Thyroid gland (tissue), 4 donors: Measurements from ENCODE around the gene CD55. TPM values are rescaled to one million over a fixed set of nuclear protein-coding genes. Genes with fewer than 3 reads are reported as not detected.
A peak's percentile ranks its signal among the peaks of the same experiment; 100 is the strongest.

ENCODE experiments used
- DNase-seq, 2 donors: peaks; one replicate each; pipeline ENCODE4 v3.0.0-alpha.2; 2019
- H3K27ac ChIP-seq, 3 donors: fragments of 200-600 bp; sonication (generic); 1 replicate in 2 of 3; 2 replicates in 1 of 3; pipeline ENCODE4 v1.5.1; 2016 to 2019; ENCODE audit warnings: mild to moderate bottlenecking in 1 of 3, moderate library complexity in 1 of 3
- H3K27me3 ChIP-seq: fragments of 200-600 bp; sonication (generic); one replicate; pipeline ENCODE4 v1.5.1; 2019
- H3K36me3 ChIP-seq, 2 donors: fragments of 200-600 bp; sonication (generic); one replicate each; pipeline ENCODE4 v1.5.1; 2016 to 2019
- H3K4me1 ChIP-seq, 2 donors: fragments of 200-600 bp; sonication (generic); one replicate each; pipeline ENCODE4 v1.5.1; 2017 to 2019
- H3K4me3 ChIP-seq, 3 donors: fragments of 200-600 bp; sonication (generic); replicated peaks in 1 of 3; 1 replicate in 2 of 3; 2 replicates in 1 of 3; pipeline ENCODE4 v1.5.1; 2016; ENCODE audit warnings: mild to moderate bottlenecking in 1 of 3
- H3K9me3 ChIP-seq: fragments of 200-600 bp; sonication (generic); one replicate; pipeline ENCODE4 v1.5.1; 2017
- CTCF ChIP-seq, 6 experiments: fragments of 200-600 bp in 3 of 6; fragments of 450-650 bp in 3 of 6; sonication (generic) in 3 of 6; IDR thresholded peaks; one replicate each; pipeline ENCODE4 v1.5.1; 2016 to 2019; ENCODE audit warnings: antibody characterized with exemption in 6 of 6, mild to moderate bottlenecking in 2 of 6, inconsistent platforms in 1 of 6, moderate library complexity in 1 of 6
- POLR2A ChIP-seq, 2 donors: fragments of 450-650 bp; IDR thresholded peaks; one replicate each; pipeline ENCODE4 v1.6.1; 2017; ENCODE audit warnings: antibody characterized with exemption in 2 of 2, mild to moderate bottlenecking in 2 of 2, moderate library complexity in 1 of 2
- WGBS, 2 donors: methylation state at CpG; one replicate each; pipeline ENCODE4 v1.1.5; 2017; 5-methylcytosine and 5-hydroxymethylcytosine counted together
- intact Hi-C: fragments of 100-400 bp; cut with DNase I; formaldehyde crosslinking; loops from one replicate; pipeline ENCODE4 v1.15.1; 2023
- total RNA-seq, 4 donors: library from RNA; depleted of rRNA; stranded (reverse); fragments of >200 nt; gene quantifications; one replicate each; pipeline ENCODE4 v1.2.3, GENCODE V29; 2016

CD55 gene
- total RNA-seq, 4 donors from 2014 or later, result 29.7 to 61.9 (median 43.3) TPM

- Histone ChIP-seq H3K36me3 (no peaks in the 10 kb centered on the region), H3K9me3 (no peaks in the 10 kb centered on the region), H3K27ac (peak overlapping the region in 2 of 3 donors; percentile 17 to 47), H3K4me3 (no peak overlapping the region), H3K27me3 (no peaks in the 10 kb centered on the region), H3K4me1 (peaks cover 0 to 4% of the 10 kb centered on the region in 2 donors)
- intact Hi-C loops, result no loop called here
- WGBS, 2 donors, result 60 to 61% methylated on average over 4 of the region's 4 CpGs
- no peak for TF ChIP-seq POLR2A (IDR thresholded peaks at IDR 0.05)
- no peak for TF ChIP-seq CTCF (IDR thresholded peaks at IDR 0.05)
- no peak for DNase-seq
Observed at GRCh38 chr1:207298636-207299398, 22.7 kb upstream of the CD55 start.

DNA sequence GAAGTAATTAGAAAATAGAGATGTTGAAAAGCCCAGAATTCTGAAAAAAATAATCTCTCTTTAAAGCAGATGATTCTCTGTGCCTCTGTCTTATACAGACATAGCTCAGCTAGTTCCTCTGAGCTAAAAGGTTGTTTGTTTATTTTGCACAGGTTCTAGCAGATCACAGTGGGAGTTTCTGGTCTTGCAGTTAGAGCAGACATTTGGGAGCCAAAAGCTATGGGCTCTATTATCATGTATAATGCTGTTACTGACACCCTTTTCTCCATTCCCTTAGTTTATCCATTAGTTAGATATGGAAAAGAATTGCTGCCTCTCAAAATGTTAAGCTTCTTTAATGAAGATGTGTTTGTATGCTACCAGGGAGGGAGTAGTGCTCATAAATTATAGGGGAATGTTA lies 20.5 kb upstream of the CD55 start:
- peaks cover 0 to 4% of the 10 kb centered on the region in 2 donors for H3K4me1 ChIP-seq
- no peak overlapping the region for H3K4me3 ChIP-seq
- no peak for DNase-seq
- H3K27me3 ChIP-seq, result no peaks in the 10 kb centered on the region
- TF ChIP-seq CTCF (IDR thresholded peaks at IDR 0.05), result no peak
- no peak for TF ChIP-seq POLR2A (IDR thresholded peaks at IDR 0.05)
- H3K9me3 ChIP-seq, result no peaks in the 10 kb centered on the region
- no peaks in the 10 kb centered on the region for H3K36me3 ChIP-seq
- intact Hi-C loops, result no loop called here
- H3K27ac ChIP-seq, result no peak overlapping the region

GRCh38 chr1:207302618-207303393 lies 18.7 kb upstream of the CD55 start:
- intact Hi-C loops, result no loop called here
- 74 to 83% methylated on average over 1 of the region's 1 CpG for WGBS, 2 donors
- no peaks in the 10 kb centered on the region for H3K36me3 ChIP-seq
- H3K4me3 ChIP-seq, result no peak overlapping the region
- TF ChIP-seq POLR2A (IDR thresholded peaks at IDR 0.05) (no peak), CTCF (IDR thresholded peaks at IDR 0.05) (no peak)
- H3K27ac ChIP-seq, result no peak overlapping the region
- H3K27me3 ChIP-seq, result no peaks in the 10 kb centered on the region
- peaks cover 0 to 4% of the 10 kb centered on the region in 2 donors for H3K4me1 ChIP-seq
- DNase-seq, result no peak
- no peaks in the 10 kb centered on the region for H3K9me3 ChIP-seq

DNA sequence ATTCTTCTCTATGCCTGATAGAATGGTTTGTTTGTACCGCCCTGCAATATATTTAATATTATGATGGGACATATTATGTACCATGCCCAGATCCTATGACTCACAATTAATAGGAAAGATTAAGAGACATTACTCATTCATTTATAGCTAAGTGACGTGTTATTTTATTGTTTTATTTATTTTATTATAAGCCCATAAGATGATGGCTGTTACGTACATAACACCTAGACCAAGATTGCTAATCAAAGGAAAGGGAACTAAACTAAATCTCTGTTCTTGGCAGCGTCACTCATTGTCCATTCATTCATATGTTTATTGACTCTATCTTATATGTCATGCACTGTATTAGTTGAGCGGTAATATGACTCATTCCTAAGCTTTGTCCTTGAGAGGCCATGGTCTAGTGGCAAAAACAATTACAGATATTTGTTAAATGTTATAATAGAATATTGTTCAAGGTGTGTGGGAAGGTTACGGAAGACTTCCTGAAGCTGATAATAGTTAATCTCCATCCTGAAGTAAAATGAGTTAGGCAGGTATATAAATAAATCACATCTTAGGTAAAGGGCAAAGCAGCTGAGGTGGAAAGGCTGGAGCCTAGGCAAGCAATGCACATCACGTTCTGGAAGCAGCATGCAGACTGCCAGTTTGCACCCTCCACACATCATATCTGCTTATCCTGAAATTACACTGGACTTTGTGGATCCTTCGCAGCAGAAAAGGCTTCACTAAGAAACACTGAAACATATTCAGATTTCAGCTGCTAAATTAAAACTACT lies 16.6 kb upstream of the CD55 start:
- no peak for TF ChIP-seq CTCF (IDR thresholded peaks at IDR 0.05)
- TF ChIP-seq POLR2A (IDR thresholded peaks at IDR 0.05), result no peak
- no peak overlapping the region for H3K27ac ChIP-seq
- no peaks in the 10 kb centered on the region for H3K27me3 ChIP-seq
- H3K4me3 ChIP-seq, result no peak overlapping the region
- intact Hi-C loops, result no loop called here
- 94 to 95% methylated on average over 8 of the region's 8 CpGs for WGBS, 2 donors
- no peaks in the 10 kb centered on the region for H3K9me3 ChIP-seq
- no peak for DNase-seq
- no peaks in the 10 kb centered on the region for H3K36me3 ChIP-seq
- H3K4me1 ChIP-seq, result no peaks in the 10 kb centered on the region
